Measurements from ENCODE around the gene GART.

Gene GART

GRCh38 chr21:33541756-33542639 is at the start of gene GART:
Gene GART, minus strand, starts transcription at chr21:33542117. Its CDS starts 2,802 bp downstream, at chr21:33539315.
- H3K4me3 ChIP-seq (ENCODE audit: severe bottlenecking), result peak within 1 kb of the TSS; percentile 67
- DNase-seq (ENCODE audit: low spot score) (peak; percentile 84), ATAC-seq (ENCODE audit: low read depth) (peak; percentile 71)
- peaks cover 81% of the 10 kb centered on the region for H3K36me3 ChIP-seq (ENCODE audit: low read depth)
- no peak for TF ChIP-seq CTCF (IDR thresholded peaks at IDR 0.05; ENCODE audit: poor library complexity, severe bottlenecking)
- H3K9me3 ChIP-seq (ENCODE audit: severe bottlenecking), result no peaks in the 10 kb centered on the region
- peak within 1 kb of the TSS; percentile 89 for H3K27ac ChIP-seq (ENCODE audit: poor library complexity, severe bottlenecking)
- H3K27me3 ChIP-seq (ENCODE audit: insufficient read depth, poor library complexity, severe bottlenecking), result no peaks in the 10 kb centered on the region
- H3K4me1 ChIP-seq (ENCODE audit: insufficient read depth, poor library complexity, severe bottlenecking), result peaks cover 29% of the 10 kb centered on the region

- H3K9me3 ChIP-seq (ENCODE audit: severe bottlenecking), result no peaks in the 10 kb centered on the region
- no peaks in the 10 kb centered on the region for H3K4me1 ChIP-seq (ENCODE audit: insufficient read depth, poor library complexity, severe bottlenecking)
- peaks cover 31% of the 10 kb centered on the region for H3K36me3 ChIP-seq (ENCODE audit: low read depth)
- ATAC-seq (ENCODE audit: low read depth) (peak; percentile 85), DNase-seq (ENCODE audit: low spot score) (peak; percentile 80)
- no peaks in the 10 kb centered on the region for H3K27me3 ChIP-seq (ENCODE audit: insufficient read depth, poor library complexity, severe bottlenecking)
- peak within 1 kb of the TSS; percentile 87 for H3K4me3 ChIP-seq (ENCODE audit: severe bottlenecking)
- H3K27ac ChIP-seq (ENCODE audit: poor library complexity, severe bottlenecking), result peak within 1 kb of the TSS; percentile 51
- TF ChIP-seq CTCF (IDR thresholded peaks at IDR 0.05; ENCODE audit: poor library complexity, severe bottlenecking), result no peak
These were observed 46.8 kb upstream of the GART start, which contains the start of gene DONSON for GRCh38 chr21:33588485-33589335. Gene DONSON, minus strand, starts transcription at chr21:33588684. Its CDS starts 43 bp downstream, at chr21:33588641.

GRCh38 chr21:33587792-33588484 is 46.0 kb upstream of the GART start:
- H3K27ac ChIP-seq (ENCODE audit: poor library complexity, severe bottlenecking), result peak overlapping the region; percentile 51
- no peaks in the 10 kb centered on the region for H3K9me3 ChIP-seq (ENCODE audit: severe bottlenecking)
- H3K4me1 ChIP-seq (ENCODE audit: insufficient read depth, poor library complexity, severe bottlenecking), result no peaks in the 10 kb centered on the region
- H3K27me3 ChIP-seq (ENCODE audit: insufficient read depth, poor library complexity, severe bottlenecking), result no peaks in the 10 kb centered on the region
- ATAC-seq (ENCODE audit: low read depth) (peak; percentile 45), DNase-seq (ENCODE audit: low spot score) (no peak)
- H3K4me3 ChIP-seq (ENCODE audit: severe bottlenecking), result peak overlapping the region; percentile 87
- peaks cover 37% of the 10 kb centered on the region for H3K36me3 ChIP-seq (ENCODE audit: low read depth)
- TF ChIP-seq CTCF (IDR thresholded peaks at IDR 0.05; ENCODE audit: poor library complexity, severe bottlenecking), result no peak

GRCh38 chr21:33586927-33587326 is 45.0 kb upstream of the GART start:
- Histone ChIP-seq H3K27ac (ENCODE audit: poor library complexity, severe bottlenecking) (no peak overlapping the region), H3K4me3 (ENCODE audit: severe bottlenecking) (peak overlapping the region; percentile 87), H3K4me1 (ENCODE audit: insufficient read depth, poor library complexity, severe bottlenecking) (no peaks in the 10 kb centered on the region), H3K27me3 (ENCODE audit: insufficient read depth, poor library complexity, severe bottlenecking) (no peaks in the 10 kb centered on the region), H3K36me3 (ENCODE audit: low read depth) (peaks cover 45% of the 10 kb centered on the region), H3K9me3 (ENCODE audit: severe bottlenecking) (no peaks in the 10 kb centered on the region)
- ATAC-seq (ENCODE audit: low read depth), result no peak
- no peak for DNase-seq (ENCODE audit: low spot score)
- no peak for TF ChIP-seq CTCF (IDR thresholded peaks at IDR 0.05; ENCODE audit: poor library complexity, severe bottlenecking)
